Stimulated activated CD8-positive, alpha-beta memory T cell treated with anti-CD3 and anti-CD28 coated beads, Interleukin-4, amount 100 ng/mL, for 24 hours (primary cell): Measurements from ENCODE around the gene JPH3.

ENCODE experiments used
- DNase-seq: peaks from one replicate; pipeline ENCODE4 v3.0.0-alpha.2; 2020; ENCODE audit warnings: low read depth

Gene JPH3

DNA sequence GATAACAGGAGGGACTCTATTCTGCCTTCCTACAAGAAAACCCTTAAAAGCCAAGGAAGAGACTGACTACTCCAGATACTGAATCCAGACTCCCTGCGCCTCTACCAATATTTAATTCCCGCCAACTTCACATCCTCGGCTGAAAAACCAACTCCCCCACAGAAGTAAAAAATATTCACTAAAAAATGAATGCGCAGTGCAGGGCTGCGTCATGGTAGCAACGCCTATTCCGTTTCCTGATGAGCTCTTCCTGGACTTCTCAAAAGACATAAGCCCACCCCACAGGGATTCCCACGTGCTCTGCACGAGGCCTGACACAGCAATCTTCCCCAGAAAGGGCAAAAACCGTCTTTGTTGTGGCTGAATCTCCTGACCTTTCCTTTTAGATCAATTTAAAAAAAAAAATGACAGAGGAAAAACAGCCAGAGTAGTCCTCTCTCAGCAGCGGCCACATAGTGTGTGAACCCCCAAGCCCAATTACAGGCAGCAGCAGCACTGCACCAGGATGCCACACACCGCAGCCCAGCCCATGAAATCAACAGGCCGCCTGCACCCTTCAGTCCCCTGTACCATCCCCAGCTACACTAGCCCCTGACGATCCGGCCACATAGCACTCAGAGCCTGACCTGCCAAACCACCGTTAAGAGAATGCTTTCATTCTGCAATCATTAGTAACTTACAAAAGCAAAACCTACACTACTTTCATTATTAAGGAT is 139.6 kb downstream of the JPH3 start:
- no peak for DNase-seq

DNA sequence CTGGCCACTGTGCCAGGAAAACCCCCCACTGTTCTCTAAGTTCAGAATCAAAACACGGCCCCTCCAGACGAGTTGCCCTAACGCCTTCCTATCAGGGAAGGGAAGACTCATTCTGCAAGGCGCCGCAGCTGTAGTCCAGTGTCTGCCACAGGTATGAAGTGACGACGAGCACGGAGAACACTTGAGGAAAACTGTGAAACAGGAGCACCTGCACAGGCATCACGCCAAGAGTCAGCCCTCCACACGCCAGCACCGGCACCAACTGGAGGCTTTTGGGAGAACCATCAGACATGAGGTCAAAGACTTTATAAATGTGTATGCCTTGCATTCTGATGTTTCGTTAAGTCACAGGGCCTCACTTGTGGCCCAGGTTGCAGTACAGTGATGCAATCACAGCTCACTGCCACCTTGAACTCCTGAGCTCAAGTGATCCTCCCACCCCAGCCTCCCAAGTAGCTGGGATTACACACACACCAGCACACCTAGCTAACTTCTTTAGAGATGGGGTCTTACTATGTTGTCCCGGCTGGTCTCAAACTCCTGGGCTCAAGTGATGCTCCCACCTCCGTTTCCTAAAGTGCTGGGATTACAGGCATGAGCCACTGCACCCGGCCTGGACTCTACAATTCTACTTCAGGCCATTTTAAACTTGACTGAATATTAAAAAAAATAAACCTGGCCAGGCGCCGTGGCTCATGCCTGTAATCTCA is 140.6 kb downstream of the JPH3 start:
- DNase-seq = no peak

DNA sequence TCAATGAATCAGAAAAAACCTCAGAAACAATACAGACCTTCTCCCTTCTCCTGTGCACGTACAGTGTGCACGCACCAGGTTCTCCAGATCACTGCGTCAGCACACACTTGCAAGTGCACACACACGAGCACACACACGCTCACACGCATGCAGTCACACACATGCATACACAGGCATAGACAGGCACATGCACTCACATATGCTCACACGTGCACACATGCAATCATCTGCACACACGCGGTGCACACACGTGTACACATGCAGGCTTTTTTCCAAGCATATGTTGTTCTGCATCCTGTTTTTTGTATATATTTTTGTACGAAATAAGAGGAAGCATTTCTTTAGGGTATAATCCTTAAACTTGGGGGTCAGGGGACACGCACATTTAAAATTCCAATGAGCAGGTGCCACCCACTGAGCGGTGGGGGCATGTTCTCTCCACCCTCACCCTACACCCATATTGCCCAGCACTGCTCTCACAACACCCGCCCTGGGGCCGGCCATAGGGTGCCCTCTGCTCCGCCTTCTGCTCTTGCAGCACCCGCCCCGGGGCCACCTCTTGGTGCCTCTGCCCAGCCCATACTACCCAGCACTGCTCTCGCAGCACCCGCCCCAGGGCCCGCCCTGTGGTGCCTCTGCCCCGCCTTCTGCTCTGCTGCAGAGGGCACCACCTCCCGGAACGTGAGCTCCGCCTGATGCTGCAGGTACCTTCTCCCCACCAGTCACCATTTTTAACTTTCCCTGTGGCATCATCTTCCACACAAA is 142.6 kb downstream of the JPH3 start:
- DNase-seq = no peak

- DNase-seq = no peak
These were observed 143.9 kb downstream of the JPH3 start for GRCh38 chr16:87746178-87746577.
